Midbrain (tissue), 1 donor: ENCODE measurements around the gene GORAB.

ENCODE experiments used
- DNase-seq: peaks from one replicate; lab custom pipeline; 2025; lab: John Stamatoyannopoulos, UW

GORAB gene

DNA sequence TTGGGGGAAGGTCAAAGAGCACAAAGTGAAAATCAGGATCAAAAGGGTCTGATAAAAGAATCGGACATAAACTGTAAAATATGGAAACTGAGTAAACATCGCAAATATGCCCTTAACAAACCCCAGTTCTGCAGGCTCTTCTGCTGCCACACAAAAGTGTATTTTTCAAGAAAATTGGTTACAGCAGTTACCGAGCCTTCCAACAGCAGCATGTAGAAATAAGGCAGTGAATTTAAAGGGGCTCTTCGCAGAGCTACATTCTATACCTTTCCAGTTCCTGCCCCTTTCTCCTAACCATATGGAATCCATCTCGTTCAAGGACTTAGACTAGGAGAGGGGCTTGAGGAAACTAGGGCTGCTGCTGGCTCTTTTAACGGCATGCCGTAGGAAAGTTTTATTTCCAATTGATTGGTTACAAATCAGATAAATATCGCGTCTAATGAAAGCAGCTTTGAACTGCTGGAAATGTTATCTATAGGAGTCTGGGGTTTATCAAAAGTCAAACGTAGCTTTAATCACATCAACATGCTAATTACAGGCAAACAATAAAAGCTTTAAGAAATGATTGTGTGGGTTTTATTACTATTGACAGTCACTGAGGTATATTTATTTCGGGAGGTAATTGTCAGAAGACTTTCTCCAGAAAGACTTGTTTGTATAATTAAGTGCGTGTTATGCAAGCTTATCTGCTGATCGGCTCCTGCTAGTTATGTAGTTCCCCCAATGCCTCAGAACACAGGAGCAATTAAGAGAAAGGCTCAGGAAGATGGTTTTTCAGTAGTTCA, 59.1 kb downstream of the GORAB start:
- DNase-seq = no peak

DNA sequence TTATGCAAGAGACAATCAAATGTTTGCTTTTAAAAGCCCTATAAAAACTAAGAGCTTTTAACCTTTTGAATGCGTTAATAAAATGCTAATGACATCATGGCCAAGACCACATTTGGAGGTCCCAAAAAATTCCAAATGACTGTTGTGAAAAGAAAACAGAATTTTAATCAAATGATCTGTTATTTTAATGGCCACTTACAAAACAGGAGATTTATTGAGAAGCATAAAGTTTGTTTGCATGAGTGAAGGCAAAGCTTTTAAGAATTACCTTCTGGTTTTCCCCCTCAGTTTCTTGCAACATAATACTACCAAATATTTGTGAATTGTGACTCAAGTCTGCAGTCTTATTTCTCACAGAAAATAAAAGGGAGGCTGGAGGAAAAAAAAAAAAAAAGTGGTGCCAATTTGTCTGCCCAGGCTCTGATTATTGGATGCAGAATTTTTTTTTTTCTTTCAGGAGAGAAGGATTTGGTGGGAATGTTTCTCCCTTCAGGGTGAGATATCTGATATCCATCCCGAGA, 60.7 kb downstream of the GORAB start:
- DNase-seq = no peak

DNA sequence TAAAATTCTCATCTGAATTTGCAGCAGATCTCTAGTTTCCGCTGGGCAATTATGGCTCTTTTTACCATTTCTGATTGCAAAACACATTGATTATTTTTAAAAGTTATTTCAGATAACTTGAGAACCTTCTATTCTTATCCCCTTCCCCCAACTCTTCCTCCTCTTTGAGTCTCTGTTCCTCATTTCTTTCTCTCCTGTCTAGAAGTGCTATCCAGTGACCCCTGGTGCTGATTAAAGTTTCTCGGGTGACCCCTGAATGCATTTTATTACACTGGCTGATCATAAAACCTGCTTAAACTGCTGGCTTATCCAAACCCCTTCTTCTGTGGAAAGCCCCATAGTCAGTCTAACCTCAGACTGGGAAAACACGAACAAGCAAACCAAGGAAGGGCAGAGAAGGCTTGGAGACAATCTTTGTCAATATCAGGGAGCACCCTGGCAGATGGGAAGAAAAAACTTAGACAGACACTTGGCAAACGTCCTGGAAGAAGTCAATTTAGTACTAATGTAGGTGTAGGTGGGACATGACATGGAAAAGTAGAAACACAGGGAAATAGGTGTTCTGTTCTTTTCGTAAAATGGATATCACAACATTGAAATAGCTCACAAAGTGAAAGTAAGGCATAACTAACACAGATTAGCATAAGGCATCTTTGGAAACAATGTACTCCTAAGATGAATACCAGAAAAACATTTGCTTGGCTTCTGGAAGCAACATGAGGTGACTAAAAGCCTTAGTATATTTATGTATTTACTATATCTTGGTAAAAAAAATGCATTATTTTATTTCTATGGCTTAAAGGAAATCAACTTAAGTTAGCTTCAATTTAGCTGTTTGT, 61.4 kb downstream of the GORAB start:
- no peak for DNase-seq

DNA sequence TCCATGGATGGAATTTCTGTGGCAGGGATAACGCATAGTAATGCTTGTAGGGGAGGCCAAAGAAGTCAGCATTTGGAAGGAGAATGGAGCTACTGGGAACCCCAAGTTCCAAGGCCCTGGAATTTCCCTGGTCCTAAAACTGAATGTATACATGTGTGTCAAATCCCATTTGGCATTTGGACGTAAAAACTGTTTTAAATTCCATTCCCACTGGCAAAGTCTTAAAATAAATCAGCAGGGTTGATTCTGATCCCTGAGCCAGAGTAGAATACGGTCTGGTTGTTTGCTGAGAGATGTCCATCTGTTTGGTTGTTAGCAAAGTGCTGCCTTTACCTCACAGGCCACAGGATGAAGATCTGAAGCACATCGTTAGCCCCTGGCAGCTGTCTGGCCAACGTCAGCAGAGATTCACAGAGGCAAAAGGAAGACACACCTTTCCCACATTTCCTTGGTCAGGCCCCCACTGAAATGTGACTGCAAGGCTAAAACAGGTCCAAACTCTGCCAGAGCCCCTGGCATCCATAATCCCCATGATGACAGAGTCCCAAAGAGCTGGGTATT, 62.2 kb downstream of the GORAB start:
- no peak for DNase-seq

DNA sequence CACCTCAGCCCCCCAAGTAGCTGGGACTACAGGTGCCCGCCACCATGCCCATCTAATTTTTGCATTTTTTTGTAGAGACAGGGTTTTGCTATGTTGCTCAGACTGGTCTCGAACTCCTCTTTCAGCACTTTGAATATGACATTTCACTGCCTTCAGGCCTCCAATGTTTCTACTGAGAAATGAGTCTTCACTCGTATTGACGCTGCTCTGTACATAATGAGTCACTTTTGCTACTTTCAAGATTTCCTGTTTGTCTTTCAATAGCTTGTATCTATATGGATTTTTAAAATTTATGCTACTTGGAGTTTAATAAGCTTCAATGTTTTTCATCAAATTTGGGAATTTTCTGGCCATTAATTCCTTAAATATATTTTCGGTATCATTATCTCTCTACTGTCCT, 64.7 kb downstream of the GORAB start:
- no peak for DNase-seq

DNA sequence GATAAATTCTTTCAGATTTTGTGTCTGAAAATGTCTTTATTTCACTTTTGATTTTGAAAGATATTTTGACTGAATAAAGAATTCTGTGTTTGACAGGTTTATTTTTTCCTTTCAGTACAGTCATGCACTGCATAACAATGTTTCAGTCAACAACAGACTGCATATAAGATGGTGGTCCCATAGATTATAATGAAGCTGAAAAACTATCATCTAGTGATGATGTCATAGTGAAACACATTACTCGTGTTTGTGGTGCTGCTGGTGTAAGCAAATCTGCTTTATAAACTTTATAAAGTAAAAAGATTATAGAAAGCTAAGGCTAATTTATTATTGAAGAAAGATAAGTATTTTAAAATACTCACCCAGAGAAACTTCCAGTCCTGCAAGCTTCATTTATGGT, 66.7 kb downstream of the GORAB start:
- no peak for DNase-seq

DNA sequence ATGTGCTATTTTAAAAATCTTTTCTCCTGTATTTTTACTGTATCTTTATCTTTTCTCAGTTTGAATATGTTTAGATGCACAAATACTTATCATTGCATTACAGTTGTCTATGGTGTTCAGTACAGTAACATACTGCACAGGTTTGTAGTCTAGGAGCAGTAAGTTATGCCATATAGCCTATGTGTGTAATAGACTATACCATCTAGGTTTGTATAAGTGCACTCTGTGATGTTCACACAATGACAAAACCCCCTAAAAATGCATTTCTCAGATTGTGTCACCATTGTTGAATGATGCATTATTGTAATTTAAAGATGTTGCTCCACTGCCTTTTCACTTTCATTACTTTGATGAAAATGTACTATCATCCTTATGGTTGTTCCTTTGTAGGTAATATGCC, 67.1 kb downstream of the GORAB start:
- DNase-seq = no peak

DNA sequence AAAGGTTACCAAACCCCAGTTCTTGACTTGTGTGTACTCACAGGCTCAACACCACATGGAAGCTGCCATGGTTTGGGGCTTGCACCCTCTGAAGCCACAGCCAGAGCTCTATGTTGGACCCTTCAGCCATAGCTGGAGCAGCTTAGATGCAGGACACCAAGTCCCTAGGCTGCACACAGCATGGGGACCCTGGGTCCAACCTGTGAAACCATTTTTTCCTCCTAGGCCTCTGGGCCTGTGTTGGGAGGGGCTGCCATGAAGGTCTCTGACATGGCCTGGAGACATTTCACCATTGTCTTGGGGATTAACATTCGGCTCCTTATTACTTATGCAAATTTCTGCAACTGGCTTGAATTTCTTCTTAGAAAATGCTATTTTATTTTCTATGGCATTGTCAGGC, 69.9 kb downstream of the GORAB start:
- DNase-seq = no peak
